ENCODE results near the gene ACTN1.
A peak's percentile ranks its signal among the peaks of the same experiment; 100 is the strongest.

Gene ACTN1

GRCh38 chr14:68840454-68840853 is 138.6 kb downstream of the ACTN1 start:
- no peak for TF ChIP-seq ZFX (IDR thresholded peaks at IDR 0.05)
- TF ChIP-seq, protein P1, sequence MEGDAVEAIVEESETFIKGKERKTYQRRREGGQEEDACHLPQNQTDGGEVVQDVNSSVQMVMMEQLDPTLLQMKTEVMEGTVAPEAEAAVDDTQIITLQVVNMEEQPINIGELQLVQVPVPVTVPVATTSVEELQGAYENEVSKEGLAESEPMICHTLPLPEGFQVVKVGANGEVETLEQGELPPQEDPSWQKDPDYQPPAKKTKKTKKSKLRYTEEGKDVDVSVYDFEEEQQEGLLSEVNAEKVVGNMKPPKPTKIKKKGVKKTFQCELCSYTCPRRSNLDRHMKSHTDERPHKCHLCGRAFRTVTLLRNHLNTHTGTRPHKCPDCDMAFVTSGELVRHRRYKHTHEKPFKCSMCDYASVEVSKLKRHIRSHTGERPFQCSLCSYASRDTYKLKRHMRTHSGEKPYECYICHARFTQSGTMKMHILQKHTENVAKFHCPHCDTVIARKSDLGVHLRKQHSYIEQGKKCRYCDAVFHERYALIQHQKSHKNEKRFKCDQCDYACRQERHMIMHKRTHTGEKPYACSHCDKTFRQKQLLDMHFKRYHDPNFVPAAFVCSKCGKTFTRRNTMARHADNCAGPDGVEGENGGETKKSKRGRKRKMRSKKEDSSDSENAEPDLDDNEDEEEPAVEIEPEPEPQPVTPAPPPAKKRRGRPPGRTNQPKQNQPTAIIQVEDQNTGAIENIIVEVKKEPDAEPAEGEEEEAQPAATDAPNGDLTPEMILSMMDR (conservative IDR thresholded peaks at IDR 0.05) = no peak
- no peak overlapping the region for H3K27ac ChIP-seq

DNA sequence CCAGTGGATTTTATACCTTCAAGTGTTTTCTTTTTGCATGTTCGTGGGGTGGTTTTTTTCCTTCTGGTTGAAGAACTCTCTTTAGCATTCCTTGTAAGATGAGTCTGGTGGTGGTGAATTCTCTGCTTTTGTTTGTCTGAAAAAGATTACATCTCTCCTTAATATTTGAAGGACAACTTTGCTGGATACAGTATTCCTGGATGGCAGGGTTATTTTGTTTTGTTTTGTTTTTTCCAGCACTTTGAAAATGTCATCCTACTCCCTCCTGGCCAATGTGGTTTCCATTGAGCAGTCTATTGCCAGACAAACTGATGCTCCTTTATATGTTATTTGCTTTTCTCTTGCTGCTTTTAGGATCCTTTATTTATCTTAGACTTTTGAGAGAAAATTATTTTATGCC is 143.0 kb downstream of the ACTN1 start:
- TF ChIP-seq, protein P1 (conservative IDR thresholded peaks at IDR 0.05) = no peak
- TF ChIP-seq ZFX (IDR thresholded peaks at IDR 0.05) = no peak
- H3K27ac ChIP-seq = no peak overlapping the region

DNA sequence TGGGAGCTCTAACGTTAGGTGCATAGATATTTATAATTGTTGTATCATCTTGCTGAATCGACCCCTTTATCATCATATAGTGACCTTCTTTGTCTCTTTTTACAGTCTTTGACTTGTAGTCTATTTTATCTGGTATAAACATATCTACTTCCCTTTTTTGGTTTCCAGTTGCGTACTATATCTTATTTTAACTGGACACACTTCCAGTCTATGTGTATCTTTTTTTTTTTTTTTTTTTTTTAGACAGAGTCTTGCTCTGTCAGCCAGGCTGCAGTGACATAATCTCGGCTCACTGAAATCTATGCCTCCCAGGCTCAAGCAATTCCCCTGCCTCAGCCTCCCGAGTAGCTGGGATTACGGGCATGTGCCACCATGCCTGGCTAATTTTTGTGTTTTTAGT is 144.3 kb downstream of the ACTN1 start:
- H3K27ac ChIP-seq = no peak overlapping the region

DNA sequence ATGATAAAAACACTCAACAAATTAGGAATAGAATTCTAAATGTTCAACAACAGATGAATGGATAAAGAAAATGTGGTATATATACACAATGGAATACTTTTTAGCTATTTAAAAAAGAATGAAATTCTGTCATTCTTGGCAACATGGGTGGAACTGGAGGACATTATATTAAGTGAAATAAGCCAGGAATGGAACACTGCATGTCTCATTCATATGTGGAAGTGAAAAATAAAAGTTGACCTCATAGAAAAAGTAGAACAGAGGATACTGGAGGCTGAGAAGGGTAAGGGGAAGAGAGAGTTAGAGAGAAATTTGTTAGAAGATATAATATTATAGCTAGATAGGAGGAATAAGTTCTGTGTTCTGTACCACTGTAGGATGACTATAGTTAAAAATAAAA is 150.4 kb downstream of the ACTN1 start:
- TF ChIP-seq ZFX (IDR thresholded peaks at IDR 0.05) = no peak
- TF ChIP-seq, protein P1 (conservative IDR thresholded peaks at IDR 0.05) = no peak
- no peak overlapping the region for H3K27ac ChIP-seq

More for the DNA sequence above, 144.3 kb downstream of the ACTN1 start:
- TF ChIP-seq, protein P1 (conservative IDR thresholded peaks at IDR 0.05) = no peak
- TF ChIP-seq ZFX (IDR thresholded peaks at IDR 0.05) = no peak

DNA sequence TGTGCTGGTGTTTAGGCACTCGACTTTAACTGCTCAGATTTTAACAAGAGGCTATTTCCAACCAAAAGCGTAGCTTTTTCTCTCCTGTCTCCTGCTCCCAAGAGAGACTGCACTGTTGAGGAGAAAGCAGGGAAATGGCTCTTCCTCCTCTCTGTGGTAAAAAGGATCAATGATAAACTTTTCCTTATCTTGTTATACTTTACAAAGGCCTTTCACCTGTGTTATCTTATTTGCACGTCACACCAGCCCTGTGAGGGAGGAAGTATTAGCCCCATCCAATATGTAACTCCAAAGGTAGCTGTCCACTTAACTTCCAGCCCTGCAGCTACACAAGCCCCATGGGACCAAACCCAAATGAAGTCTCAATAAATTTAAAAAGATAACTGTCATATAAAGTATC is 153.4 kb downstream of the ACTN1 start:
- TF ChIP-seq, protein P1 (conservative IDR thresholded peaks at IDR 0.05) = no peak
- TF ChIP-seq ZFX (IDR thresholded peaks at IDR 0.05) = no peak
- H3K27ac ChIP-seq = no peak overlapping the region

DNA sequence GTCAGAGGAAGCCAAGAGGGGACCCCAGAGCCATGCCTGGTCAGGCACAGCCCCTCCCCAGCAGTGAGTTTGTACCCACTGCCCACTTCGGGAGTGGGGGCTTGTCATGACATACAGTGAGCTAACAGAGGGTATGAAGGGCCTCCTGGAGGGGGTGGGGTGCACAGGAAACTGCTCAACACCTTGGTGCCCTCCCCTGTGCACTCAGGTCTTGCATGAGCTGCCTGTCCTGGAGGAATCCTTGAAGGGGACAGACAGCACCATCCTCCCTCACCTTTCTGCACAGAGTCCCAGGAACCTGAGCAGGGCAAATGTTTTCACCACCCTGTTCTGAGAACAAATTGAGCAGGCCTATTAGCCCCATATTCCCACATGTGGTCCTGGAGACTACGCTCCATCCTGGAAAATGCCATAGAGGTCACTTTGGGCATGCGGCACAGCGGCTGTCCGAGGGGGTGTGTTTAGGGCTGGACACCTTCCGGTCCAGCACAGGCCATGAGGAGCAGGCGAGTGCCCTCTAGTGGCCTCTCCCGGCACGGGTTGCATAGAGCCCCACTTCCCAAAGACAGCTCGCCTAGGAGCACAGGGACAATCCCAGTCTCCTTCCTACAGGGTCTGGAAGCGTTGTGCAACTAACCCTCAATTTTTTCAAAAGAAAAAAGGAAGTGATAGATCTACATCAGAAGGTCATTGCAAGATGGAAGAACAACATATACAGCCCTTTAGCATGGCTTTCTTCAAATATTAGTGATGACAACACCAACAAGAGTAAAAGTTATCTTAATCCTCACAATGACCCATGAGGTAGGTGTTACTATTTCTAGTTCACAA is 154.4 kb downstream of the ACTN1 start:
- TF ChIP-seq ZFX (IDR thresholded peaks at IDR 0.05) = no peak
- TF ChIP-seq, protein P1 (conservative IDR thresholded peaks at IDR 0.05) = peak; percentile 99
- H3K27ac ChIP-seq = peak overlapping the region; percentile 23

- H3K27ac ChIP-seq = peak overlapping the region; percentile 23; the same call in 1 of the 2 replicates
Measured at GRCh38 chr14:68824207-68824516, 154.9 kb downstream of the ACTN1 start.

More at GRCh38 chr14:68824207-68824516, 154.9 kb downstream of the ACTN1 start:
- TF ChIP-seq, protein P1 (conservative IDR thresholded peaks at IDR 0.05) = no peak
- TF ChIP-seq ZFX (IDR thresholded peaks at IDR 0.05) = no peak
